GM19452 (cell line): ENCODE data around the gene SH3GL2.

Experiments
- ATAC-seq: cut with Tn5 transposase; IDR thresholded peaks from one replicate; pipeline ENCODE4 v1.9.1; 2021; ENCODE audit not compliant: unreplicated experiment

The SH3GL2 gene

GRCh38 chr9:17653947-17654465 lies 75.1 kb downstream of the SH3GL2 start:
- ATAC-seq = no peak

GRCh38 chr9:17656889-17657288 lies 78.0 kb downstream of the SH3GL2 start:
- no peak for ATAC-seq

GRCh38 chr9:17658237-17658636 lies 79.4 kb downstream of the SH3GL2 start:
- no peak for ATAC-seq

GRCh38 chr9:17660158-17660557 lies 81.3 kb downstream of the SH3GL2 start:
- ATAC-seq = no peak

- ATAC-seq = no peak
These were observed 86.6 kb downstream of the SH3GL2 start for GRCh38 chr9:17665450-17665849.

GRCh38 chr9:17669206-17669605 lies 90.3 kb downstream of the SH3GL2 start:
- ATAC-seq = no peak

GRCh38 chr9:17682684-17683083 lies 103.8 kb downstream of the SH3GL2 start:
- ATAC-seq = no peak

GRCh38 chr9:17688834-17689233 lies 110.0 kb downstream of the SH3GL2 start:
- no peak for ATAC-seq

GRCh38 chr9:17694336-17694735 lies 115.5 kb downstream of the SH3GL2 start:
- ATAC-seq = no peak

- no peak for ATAC-seq
These were observed 116.6 kb downstream of the SH3GL2 start for GRCh38 chr9:17695482-17695881.

- ATAC-seq = no peak
These were observed 120.9 kb downstream of the SH3GL2 start for GRCh38 chr9:17699615-17700330.

- no peak for ATAC-seq
These were observed 127.5 kb downstream of the SH3GL2 start for GRCh38 chr9:17706347-17706746.

- ATAC-seq = no peak
These were observed 140.2 kb downstream of the SH3GL2 start for GRCh38 chr9:17719053-17719452.

GRCh38 chr9:17721954-17722353 lies 143.1 kb downstream of the SH3GL2 start:
- no peak for ATAC-seq

GRCh38 chr9:17723656-17724055 lies 144.8 kb downstream of the SH3GL2 start:
- no peak for ATAC-seq

- ATAC-seq = no peak
These were observed 146.6 kb downstream of the SH3GL2 start for GRCh38 chr9:17725399-17726010.

GRCh38 chr9:17726298-17726697 lies 147.4 kb downstream of the SH3GL2 start:
- no peak for ATAC-seq

GRCh38 chr9:17730899-17731298 lies 152.0 kb downstream of the SH3GL2 start:
- no peak for ATAC-seq

- no peak for ATAC-seq
These were observed 152.4 kb downstream of the SH3GL2 start for GRCh38 chr9:17731308-17731707.

- no peak for ATAC-seq
These were observed 155.8 kb downstream of the SH3GL2 start for GRCh38 chr9:17734674-17735073.

GRCh38 chr9:17735859-17736258 lies 157.0 kb downstream of the SH3GL2 start:
- no peak for ATAC-seq

GRCh38 chr9:17739022-17739421 lies 160.2 kb downstream of the SH3GL2 start:
- no peak for ATAC-seq

GRCh38 chr9:17739736-17740135 lies 160.9 kb downstream of the SH3GL2 start:
- ATAC-seq = no peak
